ENCODE results near the gene AKR1D1. TPM values are rescaled to one million over a fixed set of nuclear protein-coding genes. Genes with fewer than 3 reads are reported as not detected.
"Not testable (repeated sequence)": the region's sequence is repeated elsewhere in the genome, so short reads cannot be mapped to it uniquely, and the experiment has no call there.

Gene AKR1D1
- total RNA-seq, 1 donor from 2014 or later: not detected

- intact Hi-C loops (cut with micrococcal nuclease); H3K27ac Mint-ChIP-seq; H3K4me1 Mint-ChIP-seq (ENCODE audit: low read depth); H3K27me3 Mint-ChIP-seq (ENCODE audit: insufficient read depth); H3K4me3 Mint-ChIP-seq; H3K36me3 Mint-ChIP-seq (ENCODE audit: low read depth); DNase-seq (ENCODE audit: low spot score): not testable (repeated sequence)
- H3K9me3 Mint-ChIP-seq: peaks cover 11% of the 10 kb centered on the region
These were observed 24.5 kb upstream of the AKR1D1 start for GRCh38 chr7:138051712-138052247.

GRCh38 chr7:138052696-138053095 is 23.6 kb upstream of the AKR1D1 start:
- no peak overlapping the region for H3K4me3 Mint-ChIP-seq
- no peaks in the 10 kb centered on the region for H3K4me1 Mint-ChIP-seq (ENCODE audit: low read depth)
- intact Hi-C loops (cut with micrococcal nuclease): no loop called here
- no peak for DNase-seq (ENCODE audit: low spot score)
- H3K27ac Mint-ChIP-seq: no peak overlapping the region
- H3K27me3 Mint-ChIP-seq (ENCODE audit: insufficient read depth): no peaks in the 10 kb centered on the region
- H3K9me3 Mint-ChIP-seq: peaks cover 15% of the 10 kb centered on the region
- H3K36me3 Mint-ChIP-seq (ENCODE audit: low read depth): no peaks in the 10 kb centered on the region

- peaks cover 18% of the 10 kb centered on the region for H3K9me3 Mint-ChIP-seq
- H3K27me3 Mint-ChIP-seq (ENCODE audit: insufficient read depth); DNase-seq (ENCODE audit: low spot score); intact Hi-C loops (cut with micrococcal nuclease); H3K4me3 Mint-ChIP-seq; H3K36me3 Mint-ChIP-seq (ENCODE audit: low read depth); H3K4me1 Mint-ChIP-seq (ENCODE audit: low read depth); H3K27ac Mint-ChIP-seq: not testable (repeated sequence)
These were observed 20.6 kb upstream of the AKR1D1 start for GRCh38 chr7:138055698-138056097.

GRCh38 chr7:138063400-138063799 is 12.9 kb upstream of the AKR1D1 start:
- Mint-ChIP-seq H3K27me3 (ENCODE audit: insufficient read depth) (peaks cover under 1% of the 10 kb centered on the region), H3K9me3 (peaks cover 2% of the 10 kb centered on the region), H3K4me3 (no peak overlapping the region), H3K36me3 (ENCODE audit: low read depth) (no peaks in the 10 kb centered on the region), H3K4me1 (ENCODE audit: low read depth) (no peaks in the 10 kb centered on the region), H3K27ac (no peak overlapping the region)
- no peak for DNase-seq (ENCODE audit: low spot score)
- intact Hi-C loops (cut with micrococcal nuclease): no loop called here

- Mint-ChIP-seq H3K36me3 (ENCODE audit: low read depth) (no peaks in the 10 kb centered on the region), H3K4me1 (ENCODE audit: low read depth) (no peaks in the 10 kb centered on the region), H3K27ac (no peak overlapping the region), H3K9me3 (no peaks in the 10 kb centered on the region), H3K4me3 (no peak overlapping the region), H3K27me3 (ENCODE audit: insufficient read depth) (no peaks in the 10 kb centered on the region)
- intact Hi-C loops (cut with micrococcal nuclease): no loop called here
- DNase-seq (ENCODE audit: low spot score): no peak
These were observed 11.4 kb upstream of the AKR1D1 start for GRCh38 chr7:138064856-138065357.

GRCh38 chr7:138065827-138066226 is 10.4 kb upstream of the AKR1D1 start:
- intact Hi-C loops (cut with micrococcal nuclease): no loop called here
- no peak overlapping the region for H3K27ac Mint-ChIP-seq
- H3K4me3 Mint-ChIP-seq: no peak overlapping the region
- H3K36me3 Mint-ChIP-seq (ENCODE audit: low read depth): no peaks in the 10 kb centered on the region
- no peaks in the 10 kb centered on the region for H3K27me3 Mint-ChIP-seq (ENCODE audit: insufficient read depth)
- DNase-seq (ENCODE audit: low spot score): no peak
- H3K9me3 Mint-ChIP-seq: no peaks in the 10 kb centered on the region
- no peaks in the 10 kb centered on the region for H3K4me1 Mint-ChIP-seq (ENCODE audit: low read depth)

GRCh38 chr7:138066954-138067394 is 9.3 kb upstream of the AKR1D1 start:
- Mint-ChIP-seq H3K9me3 (no peaks in the 10 kb centered on the region), H3K4me1 (ENCODE audit: low read depth) (no peaks in the 10 kb centered on the region), H3K27me3 (ENCODE audit: insufficient read depth) (no peaks in the 10 kb centered on the region), H3K36me3 (ENCODE audit: low read depth) (no peaks in the 10 kb centered on the region), H3K27ac (no peak overlapping the region), H3K4me3 (no peak overlapping the region)
- DNase-seq (ENCODE audit: low spot score): no peak
- intact Hi-C loops (cut with micrococcal nuclease): no loop called here

DNA sequence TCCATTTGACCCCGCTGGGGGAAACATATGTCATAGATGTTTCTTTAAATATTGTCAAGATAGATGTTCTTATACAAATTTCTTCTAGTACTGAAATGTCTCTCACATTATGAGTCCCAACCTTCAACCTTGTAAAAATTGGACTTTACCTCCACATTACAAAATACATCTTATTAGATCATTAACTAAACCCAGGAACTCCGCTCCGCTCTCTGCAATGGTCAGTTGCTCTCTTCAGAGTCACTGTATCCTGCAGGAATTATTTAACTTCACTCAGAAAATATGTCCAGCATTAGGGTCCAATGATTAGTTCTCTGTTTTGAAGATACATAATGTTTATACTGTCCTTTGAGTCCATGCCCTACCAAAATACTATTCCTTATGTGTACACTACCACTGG is 8.5 kb upstream of the AKR1D1 start:
- Mint-ChIP-seq H3K9me3 (no peaks in the 10 kb centered on the region), H3K4me3 (no peak overlapping the region), H3K4me1 (ENCODE audit: low read depth) (no peaks in the 10 kb centered on the region), H3K27ac (no peak overlapping the region), H3K36me3 (ENCODE audit: low read depth) (no peaks in the 10 kb centered on the region), H3K27me3 (ENCODE audit: insufficient read depth) (no peaks in the 10 kb centered on the region)
- intact Hi-C loops (cut with micrococcal nuclease): no loop called here
- DNase-seq (ENCODE audit: low spot score): no peak

DNA sequence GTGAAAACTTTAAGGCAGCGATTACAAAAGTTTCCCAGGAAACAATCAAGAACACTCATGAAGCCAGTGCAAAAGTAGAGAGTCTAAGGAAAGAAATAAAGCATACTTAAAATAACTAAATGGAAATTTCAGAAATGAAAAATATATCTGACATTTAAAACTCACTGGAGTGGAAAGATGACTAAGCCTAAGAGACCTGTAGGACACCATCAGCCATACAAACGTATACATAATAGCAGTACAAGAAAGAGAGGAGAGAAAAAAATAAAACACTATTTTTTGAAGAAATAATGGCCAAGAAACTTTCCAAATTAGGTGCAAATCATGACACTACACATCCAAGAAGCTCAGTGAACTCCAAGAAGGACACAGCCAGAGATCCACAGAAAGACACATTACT is 5.4 kb upstream of the AKR1D1 start:
- Mint-ChIP-seq H3K27ac (no peak overlapping the region), H3K9me3 (no peaks in the 10 kb centered on the region), H3K4me1 (ENCODE audit: low read depth) (no peaks in the 10 kb centered on the region), H3K27me3 (ENCODE audit: insufficient read depth) (peaks cover 5% of the 10 kb centered on the region), H3K36me3 (ENCODE audit: low read depth) (no peaks in the 10 kb centered on the region), H3K4me3 (no peak overlapping the region)
- no peak for DNase-seq (ENCODE audit: low spot score)
- intact Hi-C loops (cut with micrococcal nuclease): no loop called here

DNA sequence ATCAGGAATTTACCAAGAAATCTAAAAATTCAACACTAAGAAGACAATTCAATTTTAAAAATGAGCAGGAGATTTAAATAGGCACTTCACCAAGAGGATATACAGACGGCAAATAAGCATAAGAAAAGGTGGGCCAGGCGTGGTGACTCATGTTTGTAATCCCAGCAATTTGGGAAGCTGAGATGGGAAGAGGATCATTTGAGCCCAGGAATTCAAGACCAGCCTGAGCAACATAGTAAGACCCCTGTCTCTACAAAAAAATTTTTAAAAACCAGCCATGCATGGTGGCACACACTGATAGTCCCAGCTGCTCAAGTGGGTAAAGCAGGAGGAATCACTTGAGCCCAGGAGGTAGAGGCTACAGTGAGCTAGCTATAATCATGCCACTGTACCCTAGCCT is 3.5 kb upstream of the AKR1D1 start:
- Mint-ChIP-seq H3K27me3 (ENCODE audit: insufficient read depth) (peaks cover 5% of the 10 kb centered on the region), H3K9me3 (no peaks in the 10 kb centered on the region), H3K4me1 (ENCODE audit: low read depth) (no peaks in the 10 kb centered on the region), H3K36me3 (ENCODE audit: low read depth) (no peaks in the 10 kb centered on the region), H3K4me3 (no peak overlapping the region), H3K27ac (no peak overlapping the region)
- intact Hi-C loops (cut with micrococcal nuclease): no loop called here
- DNase-seq (ENCODE audit: low spot score): no peak

GRCh38 chr7:138074121-138074520 is 2.1 kb upstream of the AKR1D1 start:
- no peaks in the 10 kb centered on the region for H3K4me1 Mint-ChIP-seq (ENCODE audit: low read depth)
- intact Hi-C loops (cut with micrococcal nuclease): no loop called here
- peaks cover 5% of the 10 kb centered on the region for H3K27me3 Mint-ChIP-seq (ENCODE audit: insufficient read depth)
- no peak overlapping the region for H3K4me3 Mint-ChIP-seq
- H3K36me3 Mint-ChIP-seq (ENCODE audit: low read depth): no peaks in the 10 kb centered on the region
- H3K27ac Mint-ChIP-seq: no peak overlapping the region
- no peak for DNase-seq (ENCODE audit: low spot score)
- H3K9me3 Mint-ChIP-seq: no peaks in the 10 kb centered on the region

DNA sequence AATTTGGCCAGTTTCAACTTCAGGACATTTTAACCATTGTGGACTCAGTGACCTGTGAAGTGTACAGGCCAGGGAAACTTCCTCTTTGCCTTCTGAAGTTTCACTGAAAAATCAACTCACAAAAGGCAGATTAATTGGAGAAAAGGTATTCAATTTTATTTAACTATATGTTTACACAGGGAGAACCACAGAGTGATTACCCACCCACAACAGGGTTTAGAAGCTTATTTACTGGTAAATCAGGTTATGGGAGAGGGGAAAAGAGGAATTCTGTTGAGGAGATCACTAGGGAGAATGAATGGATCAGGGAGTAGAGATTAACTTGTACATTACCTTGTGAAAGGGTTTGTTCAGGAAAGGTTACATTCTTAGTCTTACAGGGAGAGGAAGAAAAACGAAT is 1.7 kb upstream of the AKR1D1 start:
- no peak for DNase-seq (ENCODE audit: low spot score)
- H3K4me1 Mint-ChIP-seq (ENCODE audit: low read depth): no peaks in the 10 kb centered on the region
- no peaks in the 10 kb centered on the region for H3K9me3 Mint-ChIP-seq
- peaks cover 5% of the 10 kb centered on the region for H3K27me3 Mint-ChIP-seq (ENCODE audit: insufficient read depth)
- H3K27ac Mint-ChIP-seq: no peak overlapping the region
- H3K36me3 Mint-ChIP-seq (ENCODE audit: low read depth): no peaks in the 10 kb centered on the region
- intact Hi-C loops (cut with micrococcal nuclease): no loop called here
- H3K4me3 Mint-ChIP-seq: no peak overlapping the region

DNA sequence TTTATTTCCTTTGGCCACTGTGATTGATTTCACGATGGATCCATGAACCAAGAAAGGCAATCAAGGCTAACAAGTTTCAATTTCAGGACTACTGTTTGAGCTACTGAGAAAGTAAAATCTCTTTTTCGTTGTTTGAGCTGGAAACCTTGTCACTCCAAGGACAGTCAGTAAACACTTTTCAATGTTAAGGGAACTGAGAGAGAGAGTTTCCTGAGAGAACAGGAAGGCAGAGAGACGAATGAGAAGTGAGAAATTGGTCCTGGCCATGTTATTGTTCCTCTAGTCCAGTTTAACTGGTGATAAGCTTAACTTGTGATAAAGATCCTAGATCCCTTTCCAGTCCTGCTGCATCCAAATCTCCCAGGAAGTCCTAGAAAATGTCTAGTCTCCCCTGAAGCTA is 909 bp upstream of the AKR1D1 start:
- H3K36me3 Mint-ChIP-seq (ENCODE audit: low read depth): no peaks in the 10 kb centered on the region
- intact Hi-C loops (cut with micrococcal nuclease): no loop called here
- H3K9me3 Mint-ChIP-seq: no peaks in the 10 kb centered on the region
- H3K4me3 Mint-ChIP-seq: no peak overlapping the region
- H3K27ac Mint-ChIP-seq: no peak overlapping the region
- no peaks in the 10 kb centered on the region for H3K4me1 Mint-ChIP-seq (ENCODE audit: low read depth)
- peaks cover 5% of the 10 kb centered on the region for H3K27me3 Mint-ChIP-seq (ENCODE audit: insufficient read depth)
- DNase-seq (ENCODE audit: low spot score): no peak

DNA sequence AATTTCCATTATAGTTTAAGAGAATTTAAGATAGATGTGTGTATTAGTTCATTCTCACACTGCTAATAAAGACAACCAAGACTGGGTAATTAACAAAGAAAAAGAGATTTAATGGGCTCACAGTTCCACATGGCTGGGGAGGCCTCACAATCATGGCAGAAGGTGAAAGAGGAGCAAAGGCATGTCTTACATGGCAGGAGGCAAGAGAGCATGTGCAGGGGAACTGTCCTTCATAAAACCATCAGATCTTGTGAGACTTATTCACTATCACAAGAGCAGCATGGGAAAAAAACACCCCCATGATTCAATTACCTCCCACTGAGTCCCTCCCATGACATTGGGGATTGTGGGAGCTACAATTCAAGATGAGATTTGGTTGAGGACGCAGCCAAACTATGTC is 473 bp upstream of the AKR1D1 start:
- H3K4me3 Mint-ChIP-seq; intact Hi-C loops (cut with micrococcal nuclease); H3K9me3 Mint-ChIP-seq; H3K27me3 Mint-ChIP-seq (ENCODE audit: insufficient read depth); H3K4me1 Mint-ChIP-seq (ENCODE audit: low read depth); DNase-seq (ENCODE audit: low spot score); H3K36me3 Mint-ChIP-seq (ENCODE audit: low read depth); H3K27ac Mint-ChIP-seq: not testable (repeated sequence)
